NCI-H146 (cell line): ENCODE results near the gene RANBP3.

Source experiments
- DNase-seq: peaks from one replicate; lab custom pipeline; 2025; lab: John Stamatoyannopoulos, UW

RANBP3 gene

DNA sequence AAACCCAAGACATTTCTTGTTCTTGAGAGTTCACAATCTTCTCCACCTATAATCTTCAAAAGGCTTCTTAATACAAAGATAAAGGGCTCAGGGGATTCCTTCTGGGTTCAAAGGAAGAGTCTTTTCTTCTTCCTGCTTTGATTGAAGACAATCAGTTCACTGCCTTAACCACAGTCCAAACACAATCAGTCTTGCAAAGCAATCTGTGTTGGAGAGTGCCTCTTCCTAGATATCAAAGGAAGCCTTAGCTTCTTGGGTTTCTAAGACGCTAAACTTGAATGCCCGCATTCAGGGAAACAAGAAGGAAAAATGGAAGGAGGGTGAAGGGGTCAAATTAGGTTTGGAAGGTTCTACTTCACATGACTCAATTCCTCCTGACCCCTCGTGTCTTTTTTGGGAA lies 27.2 kb downstream of the RANBP3 start:
- no peak for DNase-seq

- no peak for DNase-seq
These were observed 28.1 kb downstream of the RANBP3 start for GRCh38 chr19:5949792-5950305.

DNA sequence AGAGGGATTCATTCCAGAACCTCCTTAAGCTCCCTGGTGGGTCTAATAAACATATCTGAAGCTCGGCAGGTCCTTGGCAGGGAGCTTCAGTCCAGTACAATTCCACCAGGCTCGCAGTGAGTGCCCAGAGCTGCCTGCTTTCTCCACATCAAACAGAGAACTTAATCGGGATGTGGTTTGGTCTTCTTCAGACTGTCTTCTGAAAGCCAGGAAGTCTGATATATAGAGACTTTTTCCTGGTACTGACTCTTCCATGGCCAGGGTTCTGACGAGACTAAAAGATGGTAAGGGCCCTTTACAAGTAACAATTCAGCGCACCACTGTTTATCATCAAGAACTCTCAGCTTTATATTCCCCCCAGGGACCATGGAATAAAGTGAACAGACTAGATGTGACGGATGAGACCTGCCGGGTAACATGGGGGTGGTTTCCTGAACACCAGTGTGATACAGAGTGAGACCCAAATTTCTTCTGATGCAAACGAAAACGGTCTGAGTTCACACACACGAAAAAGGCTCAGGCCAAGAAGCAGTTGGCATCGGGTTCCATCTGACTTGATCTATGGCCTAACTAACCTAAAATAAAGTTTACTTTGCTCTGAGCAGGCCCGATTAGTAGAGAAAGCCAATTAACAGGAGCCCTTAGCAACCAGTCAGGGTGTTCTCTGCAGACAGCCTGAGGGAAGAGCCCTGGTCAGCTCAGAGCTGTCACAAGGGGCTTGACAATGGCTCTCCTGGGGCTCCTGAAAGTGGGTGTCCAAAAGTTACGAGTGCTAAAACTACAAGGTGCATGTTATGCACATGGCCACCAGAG lies 29.0 kb downstream of the RANBP3 start:
- no peak for DNase-seq

- DNase-seq: no peak
These were observed 30.5 kb downstream of the RANBP3 start for GRCh38 chr19:5947435-5947834.

DNA sequence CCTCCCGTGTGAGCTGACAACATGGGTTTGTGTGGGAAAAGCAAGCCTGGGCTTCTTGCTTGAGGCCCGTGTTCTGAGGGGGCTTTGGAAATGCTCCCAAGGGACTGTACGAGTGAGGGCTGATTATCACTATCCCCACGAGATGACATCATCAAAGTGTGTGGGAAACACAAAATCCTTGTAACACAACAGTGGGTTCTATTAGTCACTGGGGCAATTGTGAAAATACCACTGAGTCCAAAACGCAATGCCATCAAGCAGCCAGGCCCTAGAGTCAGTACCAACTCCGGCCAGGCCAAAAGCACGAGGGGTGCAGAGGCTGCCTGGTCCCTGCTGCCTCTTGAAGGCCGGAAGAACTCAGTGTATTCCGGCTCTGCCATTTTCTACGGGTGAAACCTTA lies 34.3 kb downstream of the RANBP3 start:
- DNase-seq: no peak

GRCh38 chr19:5943045-5943444 lies 34.9 kb downstream of the RANBP3 start:
- DNase-seq: no peak

DNA sequence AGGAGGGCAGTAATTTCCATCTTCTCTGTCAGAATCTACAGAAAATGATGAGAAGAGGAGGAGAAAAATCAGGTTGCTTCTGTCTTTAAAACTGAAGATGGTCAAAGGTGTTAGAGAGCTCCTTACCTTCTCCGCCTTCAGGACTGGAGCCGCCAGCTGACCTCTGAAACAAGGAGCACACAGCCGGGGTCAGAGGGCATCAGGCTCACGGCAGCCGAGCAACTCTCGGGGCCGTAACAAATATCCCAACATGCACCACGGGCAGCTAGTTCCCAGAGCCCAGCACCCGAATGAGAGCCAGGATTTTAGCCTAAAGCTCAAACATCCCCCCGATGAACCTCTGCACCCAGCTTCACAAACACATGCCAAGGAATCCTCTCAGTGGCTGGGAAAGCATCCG lies 36.3 kb downstream of the RANBP3 start:
- DNase-seq: no peak

DNA sequence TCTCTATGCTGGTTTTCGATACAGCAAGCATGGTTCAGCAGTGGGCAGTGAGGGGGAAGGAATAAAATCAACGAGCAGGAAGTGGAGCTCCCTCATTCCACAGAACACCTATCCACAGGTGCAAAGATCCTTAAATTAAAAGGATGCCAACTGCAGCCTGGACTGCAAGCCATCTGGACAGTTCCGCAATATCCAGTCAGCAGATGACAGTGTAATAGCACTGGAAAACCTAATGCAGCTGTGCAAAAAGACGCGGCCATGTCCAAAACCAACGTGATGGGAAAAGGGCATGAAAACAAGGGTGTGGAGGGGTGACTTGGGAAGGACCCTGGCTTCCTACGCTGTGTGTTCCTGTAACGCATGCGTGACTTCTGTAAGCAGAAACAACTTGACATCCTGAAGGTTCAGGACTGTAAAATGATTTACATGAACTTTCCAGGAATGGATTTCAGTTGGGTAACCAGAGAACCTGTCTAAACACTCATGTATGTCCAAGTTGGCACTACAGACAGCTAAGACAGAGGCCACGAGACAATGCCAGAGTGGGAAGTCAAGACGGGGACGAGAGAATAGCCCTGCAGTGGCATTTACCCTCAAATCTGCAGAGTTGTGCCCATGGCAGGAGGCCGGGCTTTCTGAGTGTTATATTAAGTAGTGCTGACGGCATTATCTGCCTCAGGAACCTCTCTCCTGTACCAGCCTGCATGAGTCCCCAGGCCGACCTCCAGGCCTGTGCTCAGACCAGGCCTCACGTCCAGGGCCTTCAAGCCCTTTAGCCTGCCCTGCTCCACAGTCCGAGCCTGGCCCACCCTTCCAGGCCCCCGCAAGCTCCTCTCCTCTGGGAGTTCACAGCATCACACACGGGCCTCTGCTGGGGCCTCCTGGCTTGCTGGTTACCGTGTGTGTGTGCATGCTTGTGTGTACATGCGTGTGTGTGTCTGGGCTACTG lies 37.4 kb downstream of the RANBP3 start:
- DNase-seq: no peak

GRCh38 chr19:5937550-5937949 lies 40.4 kb downstream of the RANBP3 start:
- DNase-seq: no peak

GRCh38 chr19:5936292-5936592 lies 41.7 kb downstream of the RANBP3 start:
- DNase-seq: no peak

DNA sequence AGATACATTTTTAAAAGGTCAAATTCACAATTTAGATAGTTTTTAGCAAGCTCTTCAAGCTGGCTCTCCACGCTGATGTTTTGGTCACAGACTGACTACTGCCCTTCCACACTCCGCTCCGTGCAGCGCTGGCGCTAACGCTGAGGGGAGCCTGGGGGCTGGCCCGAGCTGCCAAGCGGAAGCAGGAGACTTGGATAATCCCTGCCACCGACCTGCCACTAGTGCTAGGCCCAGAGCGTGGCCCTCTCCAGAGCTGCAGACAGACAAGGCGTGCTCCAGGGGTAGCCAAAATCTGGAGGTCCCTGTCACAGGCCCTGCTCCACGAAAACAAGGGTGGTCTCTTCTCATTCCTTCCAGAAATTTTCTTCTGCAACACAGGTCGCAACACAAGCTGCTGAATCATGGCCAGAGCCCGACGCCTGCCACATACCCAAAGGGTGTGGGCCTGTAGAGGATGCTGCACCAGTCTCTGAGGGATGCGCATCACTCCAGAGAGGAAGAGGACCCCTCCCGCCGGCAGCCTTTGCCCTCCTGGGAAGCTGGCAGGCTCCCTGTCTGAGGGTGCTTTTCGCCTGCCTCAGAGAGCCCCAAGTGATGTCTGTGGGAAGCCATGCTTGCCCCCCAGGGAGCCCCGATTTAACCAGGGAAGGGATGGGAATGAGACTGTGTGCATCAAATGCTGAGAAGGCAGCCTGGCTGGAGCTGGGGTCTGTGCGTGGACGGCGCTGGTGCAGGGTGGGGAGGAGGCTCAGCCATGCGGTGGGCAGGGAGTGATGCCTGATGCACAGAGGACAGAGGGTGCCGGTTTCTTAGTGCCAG lies 42.3 kb downstream of the RANBP3 start:
- no peak for DNase-seq

- DNase-seq: no peak
These were observed 43.0 kb downstream of the RANBP3 start for GRCh38 chr19:5934774-5935472.

GRCh38 chr19:5934069-5934401 lies 43.9 kb downstream of the RANBP3 start:
- DNase-seq: no peak

- no peak for DNase-seq
These were observed 44.4 kb downstream of the RANBP3 start for GRCh38 chr19:5933391-5934068.

DNA sequence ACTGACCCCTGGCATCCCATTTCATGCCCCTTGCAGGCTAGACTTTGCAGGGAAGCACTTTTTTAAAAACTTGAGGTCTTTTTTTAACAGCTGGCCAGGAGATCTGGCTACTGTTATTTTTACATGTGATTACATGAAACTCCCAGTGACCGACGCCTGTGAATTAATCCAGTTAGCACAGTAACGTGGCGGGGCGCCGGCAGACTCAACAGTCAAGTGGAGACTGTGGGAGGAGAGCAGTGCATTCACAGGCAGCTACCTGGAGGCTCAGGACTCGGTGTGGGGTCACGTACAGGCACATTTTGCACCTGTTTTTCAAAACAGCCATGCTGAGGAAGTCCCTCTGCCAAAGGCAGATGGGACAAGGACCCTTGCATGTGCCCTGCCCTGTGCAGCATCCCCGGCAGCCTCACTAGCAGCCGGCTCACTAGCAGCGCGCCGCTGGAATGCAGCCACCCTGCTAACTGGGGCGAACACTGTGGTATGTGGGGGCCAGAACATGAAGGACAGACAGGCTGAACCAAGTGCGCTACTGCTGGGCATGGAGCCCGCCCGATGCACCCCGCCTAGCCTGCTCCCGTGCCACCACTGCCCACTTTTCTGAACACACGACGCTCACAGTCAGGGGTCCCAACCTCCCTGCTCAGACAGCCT lies 45.2 kb downstream of the RANBP3 start:
- no peak for DNase-seq

- DNase-seq: no peak
These were observed 45.8 kb downstream of the RANBP3 start for GRCh38 chr19:5932146-5932545.

- no peak for DNase-seq
These were observed 46.7 kb downstream of the RANBP3 start for GRCh38 chr19:5931251-5931650.

DNA sequence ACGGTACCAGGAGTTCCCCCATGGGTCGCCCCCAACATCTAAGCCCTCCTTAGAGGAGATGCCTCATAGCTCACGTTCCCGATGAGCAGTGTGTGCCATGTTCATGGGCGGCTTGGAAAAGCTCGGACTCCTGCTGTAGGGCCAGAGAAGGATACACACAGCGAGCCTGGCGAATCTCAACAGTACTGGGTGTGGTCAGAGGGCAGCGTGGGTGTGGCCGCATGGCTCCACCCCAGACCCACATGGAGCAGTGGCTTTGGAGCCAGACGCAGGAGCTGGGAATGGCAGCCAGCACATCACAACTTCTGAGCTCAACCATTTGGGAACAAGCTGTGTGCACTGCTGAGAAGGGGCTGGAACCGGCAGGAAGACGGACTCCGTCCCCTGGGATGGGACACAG lies 48.3 kb downstream of the RANBP3 start:
- no peak for DNase-seq

- DNase-seq: no peak
These were observed 48.8 kb downstream of the RANBP3 start for GRCh38 chr19:5929179-5929578.

- no peak for DNase-seq
These were observed 50.5 kb downstream of the RANBP3 start for GRCh38 chr19:5927441-5927821.
